Measurements from ENCODE around the gene ZNF135.

Gene ZNF135

GRCh38 chr19:58037927-58038687 is 21.0 kb upstream of the ZNF135 start:
- TF ChIP-seq TEAD4 (IDR thresholded peaks at IDR 0.05) (no peak), ZBTB7A (IDR thresholded peaks at IDR 0.05; ENCODE audit: low read depth) (no peak), REST (IDR thresholded peaks at IDR 0.05; ENCODE audit: low read depth) (no peak), EP300 (IDR thresholded peaks at IDR 0.05; ENCODE audit: borderline replicate concordance) (no peak), RAD21 (IDR thresholded peaks at IDR 0.05; ENCODE audit: low read depth) (no peak), YY1 (IDR thresholded peaks at IDR 0.05; ENCODE audit: low read depth) (no peak), TCF12 (IDR thresholded peaks at IDR 0.05; ENCODE audit: low read depth) (no peak), CREB1 (IDR thresholded peaks at IDR 0.05; ENCODE audit: low read depth) (no peak), FOXM1 (IDR thresholded peaks at IDR 0.05; ENCODE audit: borderline replicate concordance, low read depth) (no peak), TAF1 (IDR thresholded peaks at IDR 0.05; ENCODE audit: low read depth) (no peak), MAX (IDR thresholded peaks at IDR 0.05) (no peak), CEBPB (IDR thresholded peaks at IDR 0.05) (no peak)

- TF ChIP-seq USF1 (IDR thresholded peaks at IDR 0.05): no peak
Measured at GRCh38 chr19:58038688-58039204, 20.3 kb upstream of the ZNF135 start.

- TF ChIP-seq TCF12 (IDR thresholded peaks at IDR 0.05; ENCODE audit: low read depth): no peak
- no peak for TF ChIP-seq YY1 (IDR thresholded peaks at IDR 0.05; ENCODE audit: low read depth)
- no peak for TF ChIP-seq EP300 (IDR thresholded peaks at IDR 0.05; ENCODE audit: borderline replicate concordance)
- no peak for TF ChIP-seq RAD21 (IDR thresholded peaks at IDR 0.05; ENCODE audit: low read depth)
- no peak for TF ChIP-seq TAF1 (IDR thresholded peaks at IDR 0.05; ENCODE audit: low read depth)
- no peak for TF ChIP-seq TEAD4 (IDR thresholded peaks at IDR 0.05)
- no peak for TF ChIP-seq USF1 (IDR thresholded peaks at IDR 0.05)
- TF ChIP-seq FOXM1 (IDR thresholded peaks at IDR 0.05; ENCODE audit: borderline replicate concordance, low read depth): no peak
- TF ChIP-seq ZBTB7A (IDR thresholded peaks at IDR 0.05; ENCODE audit: low read depth): no peak
Measured at GRCh38 chr19:58040751-58041525, 18.1 kb upstream of the ZNF135 start.

- TF ChIP-seq EP300 (IDR thresholded peaks at IDR 0.05; ENCODE audit: borderline replicate concordance): no peak
- TF ChIP-seq MAX (IDR thresholded peaks at IDR 0.05): no peak
- TF ChIP-seq USF1 (IDR thresholded peaks at IDR 0.05): no peak
- TF ChIP-seq TEAD4 (IDR thresholded peaks at IDR 0.05): no peak
- no peak for TF ChIP-seq EGR1 (IDR thresholded peaks at IDR 0.05)
- TF ChIP-seq NFIC (IDR thresholded peaks at IDR 0.05): no peak
Measured at GRCh38 chr19:58042495-58043340, 16.4 kb upstream of the ZNF135 start.

- TF ChIP-seq USF1 (IDR thresholded peaks at IDR 0.05): no peak
- no peak for TF ChIP-seq CREB1 (IDR thresholded peaks at IDR 0.05; ENCODE audit: low read depth)
- TF ChIP-seq TEAD4 (IDR thresholded peaks at IDR 0.05): no peak
- TF ChIP-seq FOXM1 (IDR thresholded peaks at IDR 0.05; ENCODE audit: borderline replicate concordance, low read depth): no peak
- no peak for TF ChIP-seq RAD21 (IDR thresholded peaks at IDR 0.05; ENCODE audit: low read depth)
- TF ChIP-seq MAX (IDR thresholded peaks at IDR 0.05): no peak
- TF ChIP-seq YY1 (IDR thresholded peaks at IDR 0.05; ENCODE audit: low read depth): no peak
- TF ChIP-seq EP300 (IDR thresholded peaks at IDR 0.05; ENCODE audit: borderline replicate concordance): no peak
- TF ChIP-seq TCF12 (IDR thresholded peaks at IDR 0.05; ENCODE audit: low read depth): no peak
- TF ChIP-seq REST (IDR thresholded peaks at IDR 0.05; ENCODE audit: low read depth): no peak
- TF ChIP-seq TAF1 (IDR thresholded peaks at IDR 0.05; ENCODE audit: low read depth): no peak
- TF ChIP-seq EGR1 (IDR thresholded peaks at IDR 0.05): no peak
- no peak for TF ChIP-seq ZBTB7A (IDR thresholded peaks at IDR 0.05; ENCODE audit: low read depth)
- TF ChIP-seq NFIC (IDR thresholded peaks at IDR 0.05): no peak
- TF ChIP-seq CEBPB (IDR thresholded peaks at IDR 0.05): no peak
Measured at GRCh38 chr19:58044391-58044790, 14.7 kb upstream of the ZNF135 start.

All from Ishikawa (cell line).